SU-DHL-6 (cell line): ENCODE data around the gene RPTOR.

Experiments
- CTCF ChIP-seq: fragments of 200-600 bp; sonication (generic); IDR thresholded peaks from one replicate; pipeline ENCODE4 v1.5.1; 2017; ENCODE audit warnings: antibody characterized with exemption, mild to moderate bottlenecking, low read length, moderate library complexity; ENCODE audit not compliant: insufficient read depth, poor library complexity, severe bottlenecking
- EZH2phosphoT487 ChIP-seq: fragments of 200-600 bp; sonication (generic), shearing (Covaris generic); conservative IDR thresholded peaks from 2 replicates; pipeline ENCODE4 v1.6.1; 2018; ENCODE audit warnings: mild to moderate bottlenecking, antibody characterized with exemption, low read length, moderate library complexity, mixed read lengths

- TF ChIP-seq CTCF (no peak), EZH2phosphoT487 (no peak)
Measured at GRCh38 chr17:80621335-80621996, 76.8 kb downstream of the RPTOR start.
